BE2C (cell line): ENCODE data around the gene ZNF792.

Experiments
- DNase-seq: peaks from one replicate; pipeline ENCODE4 v3.0.0-alpha.2; 2020
- H3K27me3 ChIP-seq: fragments of 250-450 bp; sonication (Bioruptor Pico); 2 replicates; pipeline ENCODE4 v1.5.1; 2020; ENCODE audit warnings: mild to moderate bottlenecking
- H3K36me3 ChIP-seq: fragments of 250-450 bp; sonication (Bioruptor Pico); 2 replicates; pipeline ENCODE4 v1.5.1; 2020; ENCODE audit warnings: mild to moderate bottlenecking
- H3K4me1 ChIP-seq: fragments of 250-450 bp; sonication (Bioruptor Pico); 2 replicates; pipeline ENCODE4 v1.5.1; 2020
- H3K4me3 ChIP-seq: 2 replicates; pipeline ENCODE4 v1.5.1; 2011; ENCODE audit warnings: low read depth, low read length
- H3K9me3 ChIP-seq: fragments of 250-450 bp; sonication (Bioruptor Pico); 2 replicates; pipeline ENCODE4 v1.5.1; 2020
- TF ChIP-seq, protein P1 (sequence below): IDR thresholded peaks from 2 replicates; pipeline ENCODE4 v1.5.1; 2012; ENCODE audit warnings: mild to moderate bottlenecking, low read depth, low read length

The ZNF792 gene

DNA sequence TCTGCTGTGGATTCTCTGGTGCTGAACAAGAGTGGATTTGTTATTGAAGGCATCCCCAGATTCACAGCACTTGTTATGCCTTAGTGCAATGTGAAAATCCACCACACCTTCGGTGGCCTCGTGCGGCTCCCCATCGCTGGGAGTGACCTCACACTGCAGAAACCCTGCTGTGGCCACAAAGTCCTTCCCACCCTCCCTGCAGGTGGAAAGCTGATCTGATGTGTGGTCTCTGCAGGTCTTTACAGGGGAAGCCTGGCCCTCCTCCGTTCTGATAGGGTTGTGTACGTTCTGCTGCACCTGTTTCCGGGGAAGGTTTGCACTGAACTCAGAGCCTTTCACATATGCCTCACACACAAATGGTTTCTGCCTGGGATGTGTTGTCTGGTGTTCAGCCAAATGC lies 5.0 kb downstream of the ZNF792 start:
- Histone ChIP-seq H3K9me3 (peaks cover 27% of the 10 kb centered on the region), H3K4me3 (no peak overlapping the region), H3K4me1 (no peaks in the 10 kb centered on the region), H3K36me3 (peaks cover 70% of the 10 kb centered on the region), H3K27me3 (no peaks in the 10 kb centered on the region)
- TF ChIP-seq, protein P1, sequence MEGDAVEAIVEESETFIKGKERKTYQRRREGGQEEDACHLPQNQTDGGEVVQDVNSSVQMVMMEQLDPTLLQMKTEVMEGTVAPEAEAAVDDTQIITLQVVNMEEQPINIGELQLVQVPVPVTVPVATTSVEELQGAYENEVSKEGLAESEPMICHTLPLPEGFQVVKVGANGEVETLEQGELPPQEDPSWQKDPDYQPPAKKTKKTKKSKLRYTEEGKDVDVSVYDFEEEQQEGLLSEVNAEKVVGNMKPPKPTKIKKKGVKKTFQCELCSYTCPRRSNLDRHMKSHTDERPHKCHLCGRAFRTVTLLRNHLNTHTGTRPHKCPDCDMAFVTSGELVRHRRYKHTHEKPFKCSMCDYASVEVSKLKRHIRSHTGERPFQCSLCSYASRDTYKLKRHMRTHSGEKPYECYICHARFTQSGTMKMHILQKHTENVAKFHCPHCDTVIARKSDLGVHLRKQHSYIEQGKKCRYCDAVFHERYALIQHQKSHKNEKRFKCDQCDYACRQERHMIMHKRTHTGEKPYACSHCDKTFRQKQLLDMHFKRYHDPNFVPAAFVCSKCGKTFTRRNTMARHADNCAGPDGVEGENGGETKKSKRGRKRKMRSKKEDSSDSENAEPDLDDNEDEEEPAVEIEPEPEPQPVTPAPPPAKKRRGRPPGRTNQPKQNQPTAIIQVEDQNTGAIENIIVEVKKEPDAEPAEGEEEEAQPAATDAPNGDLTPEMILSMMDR, result no peak
- DNase-seq, result no peak

- Histone ChIP-seq H3K36me3 (peaks cover 77% of the 10 kb centered on the region), H3K9me3 (peaks cover 27% of the 10 kb centered on the region), H3K4me3 (no peak overlapping the region), H3K4me1 (no peaks in the 10 kb centered on the region), H3K27me3 (no peaks in the 10 kb centered on the region)
- TF ChIP-seq, protein P1, result no peak
- no peak for DNase-seq
Observed at GRCh38 chr19:34957830-34958751, 5.9 kb downstream of the ZNF792 start.

DNA sequence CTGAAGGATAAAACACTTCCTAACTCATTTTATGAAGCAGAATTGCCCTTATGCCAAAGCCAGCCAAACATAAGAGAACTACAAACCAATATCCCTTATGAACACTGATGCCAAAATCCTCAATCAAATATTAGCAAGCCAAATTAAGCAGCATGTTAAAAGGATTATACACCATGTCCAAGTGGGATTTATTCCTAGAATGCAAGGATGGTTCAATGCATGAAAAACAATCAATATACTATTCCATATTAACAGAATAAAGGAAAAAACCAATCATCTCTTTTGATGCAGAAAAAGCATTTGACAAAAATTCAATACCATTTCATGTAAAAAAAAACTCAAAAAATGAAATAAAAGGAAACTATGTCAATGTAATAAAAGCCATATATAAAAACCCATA lies 10.9 kb downstream of the ZNF792 start:
- Histone ChIP-seq H3K9me3 (peaks cover 8% of the 10 kb centered on the region), H3K27me3 (no peaks in the 10 kb centered on the region), H3K4me1 (no peaks in the 10 kb centered on the region), H3K4me3 (no peak overlapping the region), H3K36me3 (peaks cover 77% of the 10 kb centered on the region)
- TF ChIP-seq, protein P1, result no peak
- no peak for DNase-seq

DNA sequence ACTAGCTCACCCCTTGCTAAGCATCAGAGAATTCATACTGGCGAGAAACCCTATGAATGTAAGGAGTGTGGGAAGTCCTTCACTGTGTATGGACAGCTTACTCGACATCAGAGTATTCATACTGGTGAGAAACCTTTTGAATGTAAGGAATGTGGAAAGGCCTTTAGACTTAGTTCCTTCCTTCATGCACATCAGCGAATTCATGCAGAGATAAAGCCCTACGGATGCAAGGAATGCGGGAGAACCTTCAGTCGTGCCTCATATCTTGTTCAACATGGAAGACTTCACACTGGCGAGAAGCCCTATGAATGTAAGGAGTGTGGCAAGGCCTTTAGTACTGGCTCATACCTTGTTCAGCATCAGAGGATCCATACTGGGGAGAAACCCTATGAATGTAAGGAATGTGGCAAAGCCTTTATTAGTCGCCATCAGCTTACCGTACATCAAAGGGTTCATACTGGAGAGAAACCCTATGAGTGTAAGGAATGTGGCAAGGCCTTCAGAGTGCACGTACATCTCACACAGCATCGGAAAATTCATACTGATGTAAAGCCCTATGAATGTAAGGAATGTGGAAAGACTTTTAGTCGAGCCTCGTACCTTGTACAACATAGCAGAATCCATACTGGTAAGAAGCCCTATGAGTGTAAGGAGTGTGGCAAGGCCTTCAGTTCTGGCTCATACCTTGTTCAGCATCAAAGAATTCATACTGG lies 20.0 kb downstream of the ZNF792 start:
- Histone ChIP-seq H3K4me3 (no peak overlapping the region), H3K27me3 (no peaks in the 10 kb centered on the region), H3K36me3 (peaks cover 50% of the 10 kb centered on the region), H3K9me3 (peaks cover 12% of the 10 kb centered on the region), H3K4me1 (no peaks in the 10 kb centered on the region)
- TF ChIP-seq, protein P1, result no peak
- no peak for DNase-seq

DNA sequence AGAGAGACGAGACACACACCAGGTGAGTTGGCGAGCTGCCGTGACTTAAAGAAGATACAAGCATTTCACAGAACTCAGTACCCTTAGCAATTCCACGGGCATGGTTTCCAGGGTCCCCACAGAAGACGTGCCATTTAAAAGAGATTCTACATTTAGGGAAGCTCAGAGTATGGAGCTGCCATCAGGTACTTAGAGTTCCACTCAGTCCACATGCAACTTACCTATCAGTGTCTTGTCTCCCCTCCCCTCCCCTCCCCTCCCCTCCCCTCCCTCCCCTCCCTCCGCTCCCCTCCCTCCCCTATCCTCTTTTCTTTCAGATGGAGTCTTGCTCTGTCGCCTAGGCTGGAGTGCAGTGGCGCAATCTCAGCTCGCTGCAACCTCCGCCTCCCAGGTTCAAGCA lies 25.1 kb downstream of the ZNF792 start:
- H3K27me3 ChIP-seq, result no peaks in the 10 kb centered on the region
- H3K4me3 ChIP-seq, result no peak overlapping the region
- no peak for DNase-seq
- H3K4me1 ChIP-seq, result no peaks in the 10 kb centered on the region
- peaks cover 7% of the 10 kb centered on the region for H3K9me3 ChIP-seq
- TF ChIP-seq, protein P1, result no peak
- H3K36me3 ChIP-seq, result peaks cover 21% of the 10 kb centered on the region

- Histone ChIP-seq H3K4me3 (no peak overlapping the region), H3K27me3 (no peaks in the 10 kb centered on the region), H3K36me3 (peaks cover 22% of the 10 kb centered on the region), H3K9me3 (no peaks in the 10 kb centered on the region; the same call in 1 of the 2 replicates), H3K4me1 (no peaks in the 10 kb centered on the region)
- DNase-seq, result no peak
- TF ChIP-seq, protein P1, result no peak
Observed at GRCh38 chr19:34936184-34936583, 27.8 kb downstream of the ZNF792 start.
